GM20431 (cell line): ENCODE results near the gene GIPC1.
"Not testable (repeated sequence)": the region's sequence is repeated elsewhere in the genome, so short reads cannot be mapped to it uniquely, and the experiment has no call there.

Source experiments
- in situ Hi-C: fragments of 300-500 bp; cut with MseI, MboI; formaldehyde crosslinking; loops from one replicate; pipeline ENCODE4 v1.15.0; 2020; ENCODE audit warnings: low sequenced_read_pairs; ENCODE audit not compliant: unreplicated experiment

GIPC1 gene, protein sequence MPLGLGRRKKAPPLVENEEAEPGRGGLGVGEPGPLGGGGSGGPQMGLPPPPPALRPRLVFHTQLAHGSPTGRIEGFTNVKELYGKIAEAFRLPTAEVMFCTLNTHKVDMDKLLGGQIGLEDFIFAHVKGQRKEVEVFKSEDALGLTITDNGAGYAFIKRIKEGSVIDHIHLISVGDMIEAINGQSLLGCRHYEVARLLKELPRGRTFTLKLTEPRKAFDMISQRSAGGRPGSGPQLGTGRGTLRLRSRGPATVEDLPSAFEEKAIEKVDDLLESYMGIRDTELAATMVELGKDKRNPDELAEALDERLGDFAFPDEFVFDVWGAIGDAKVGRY

GRCh38 chr19:14496029-14496833 is at the start of gene GIPC1:
Gene GIPC1 (minus strand): TSS chr19:14496127. CDS start chr19:14482976, 13,151 bp downstream.
- in situ Hi-C loops, result no loop called here

DNA sequence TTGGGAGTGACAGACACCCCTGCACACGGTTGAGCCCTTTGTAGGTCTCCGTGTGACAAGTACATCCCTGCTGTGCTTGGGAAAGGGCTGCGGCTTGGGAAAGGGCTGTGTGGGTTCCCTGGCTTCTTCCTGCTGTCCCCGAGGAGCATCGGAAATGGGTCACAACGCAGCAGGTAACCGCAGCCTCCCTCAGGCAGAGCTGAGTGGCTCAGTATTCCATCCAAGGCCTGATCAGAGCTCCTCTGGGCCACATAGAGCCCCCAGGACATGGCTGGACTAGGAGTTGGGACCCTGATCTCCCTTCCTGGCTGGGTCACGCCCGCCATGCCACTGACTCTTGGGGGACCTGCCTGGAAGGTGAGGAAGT is 49.8 kb upstream of the GIPC1 start:
- in situ Hi-C loops, result no loop called here

DNA sequence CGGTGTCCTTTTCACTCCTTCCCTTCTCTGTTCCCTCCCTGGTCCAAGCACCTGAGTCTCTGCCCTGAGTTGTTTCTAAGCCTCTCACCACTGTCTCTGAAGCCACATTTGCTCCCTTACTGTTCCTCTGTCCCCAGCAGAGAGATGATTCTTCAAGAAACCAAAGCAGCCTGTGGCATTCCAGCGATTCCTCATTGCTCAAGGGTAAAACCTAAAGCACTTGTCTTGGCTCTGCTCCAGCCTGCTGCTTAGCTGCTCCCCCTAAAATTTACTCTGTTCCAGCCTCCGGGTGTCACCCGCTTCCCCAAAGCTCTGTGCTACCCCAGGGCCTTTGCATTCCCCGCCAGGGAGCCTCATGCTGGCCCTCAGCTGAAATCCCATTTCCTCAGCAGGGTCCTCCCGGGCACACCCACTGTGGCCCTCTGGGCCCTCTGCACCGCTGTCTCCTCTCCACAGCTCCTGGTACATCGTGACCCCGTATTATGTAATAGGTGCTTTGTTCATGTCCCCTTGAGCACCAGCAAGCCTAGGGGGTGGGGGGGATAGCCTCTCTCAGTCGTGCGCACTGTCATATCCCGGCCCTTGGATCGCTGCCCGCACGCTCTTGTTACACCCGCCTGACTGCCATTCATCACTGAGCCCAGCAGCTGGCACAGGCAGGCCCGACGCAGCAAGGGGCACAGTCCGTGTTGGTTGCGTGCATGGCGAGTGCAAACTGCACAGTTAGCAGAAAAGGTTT is 49.2 kb upstream of the GIPC1 start:
- in situ Hi-C loops, result no loop called here

DNA sequence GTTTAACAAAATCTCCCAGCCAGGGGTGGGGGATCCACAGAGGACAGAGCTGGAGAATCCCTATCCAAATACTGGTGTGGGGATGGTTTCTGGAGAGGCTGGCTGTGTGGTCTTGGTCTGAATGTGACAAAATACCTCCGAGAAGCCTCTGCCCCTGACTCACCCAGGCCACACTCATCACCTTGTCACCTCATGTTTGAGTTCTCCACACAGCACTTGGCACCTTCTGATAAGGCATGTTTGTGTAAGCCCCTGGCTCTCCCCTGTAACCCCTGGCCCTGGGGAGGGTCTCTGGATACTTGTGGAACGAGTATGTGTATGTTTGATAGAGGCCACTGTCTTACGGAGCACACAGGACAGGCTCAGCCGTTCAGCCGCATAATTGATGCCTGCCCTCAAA is 48.1 kb upstream of the GIPC1 start:
- in situ Hi-C loops, result no loop called here

- in situ Hi-C loops, result no loop called here
Measured at GRCh38 chr19:14542711-14543328, 46.9 kb upstream of the GIPC1 start.

- in situ Hi-C loops, result not testable (repeated sequence)
Measured at GRCh38 chr19:14541979-14542378, 46.1 kb upstream of the GIPC1 start.

GRCh38 chr19:14540741-14541525 is 45.0 kb upstream of the GIPC1 start:
- in situ Hi-C loops, result no loop called here

- in situ Hi-C loops, result no loop called here
Measured at GRCh38 chr19:14536926-14537692, 41.2 kb upstream of the GIPC1 start.

- in situ Hi-C loops, result no loop called here
Measured at GRCh38 chr19:14533450-14533849, 37.5 kb upstream of the GIPC1 start.

DNA sequence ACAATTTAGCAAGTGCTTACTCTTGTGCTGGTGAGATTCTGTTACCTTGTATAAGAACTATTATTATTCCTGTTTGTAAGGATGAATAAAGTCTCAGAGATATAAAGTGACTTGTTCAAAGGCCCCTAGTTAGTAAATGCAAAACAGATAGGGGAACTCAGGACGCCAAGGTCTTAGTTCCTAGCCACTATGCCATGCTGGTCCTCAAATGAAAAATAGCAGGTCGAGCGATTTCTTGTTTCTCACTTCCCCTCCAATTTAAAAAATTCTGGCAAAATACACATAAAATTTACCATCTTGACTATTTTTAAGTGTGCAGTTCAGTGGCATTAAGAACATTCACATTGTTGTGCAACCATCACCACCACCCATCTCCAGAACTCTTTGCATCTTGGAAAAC is 34.6 kb upstream of the GIPC1 start:
- in situ Hi-C loops, result no loop called here

DNA sequence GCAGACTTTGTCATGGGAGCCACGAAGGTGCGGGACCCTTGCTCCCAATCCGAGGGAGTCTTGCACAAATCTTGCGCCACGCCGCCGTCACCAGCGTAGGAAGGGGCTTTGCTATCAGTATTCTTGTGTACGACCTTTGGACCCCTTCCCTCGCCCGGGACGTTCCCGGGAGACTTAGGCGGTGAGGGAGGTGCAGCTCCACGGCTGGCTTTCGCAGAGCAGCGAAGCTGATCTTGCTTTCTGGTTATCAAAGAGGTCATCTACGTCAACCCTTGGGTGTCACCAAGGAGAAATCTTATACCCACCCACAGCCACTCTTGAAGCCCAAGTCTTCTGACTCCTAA is 34.0 kb upstream of the GIPC1 start:
- in situ Hi-C loops, result no loop called here

GRCh38 chr19:14529254-14530004 is 33.5 kb upstream of the GIPC1 start, which contains the start of gene TECR:
Gene TECR (plus strand): TSS chr19:14529594. CDS start chr19:14529697, 103 bp downstream.
- in situ Hi-C loops, result no loop called here

- in situ Hi-C loops, result no loop called here
Measured at GRCh38 chr19:14528419-14529253, 32.7 kb upstream of the GIPC1 start.

DNA sequence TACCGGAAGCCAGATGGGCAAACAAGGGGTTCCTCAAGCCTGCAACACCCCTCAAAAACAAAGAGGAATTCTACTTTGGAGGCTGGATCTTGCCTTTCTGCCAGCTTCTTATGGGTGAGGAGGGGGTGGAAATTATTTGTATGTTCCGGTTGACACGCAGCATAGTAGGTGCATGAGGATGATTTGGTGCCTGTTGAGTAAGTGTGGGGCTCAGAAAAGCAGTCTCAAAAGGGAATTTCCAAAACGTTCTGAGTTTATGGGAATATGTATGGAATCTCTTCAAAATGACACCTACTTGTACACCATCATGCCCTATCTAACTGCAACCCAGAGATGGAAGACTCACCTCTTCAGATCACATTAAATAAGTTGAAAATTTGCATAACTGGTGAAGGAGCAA is 30.5 kb upstream of the GIPC1 start:
- in situ Hi-C loops, result no loop called here

- in situ Hi-C loops, result no loop called here
Measured at GRCh38 chr19:14525729-14526128, 29.8 kb upstream of the GIPC1 start.

DNA sequence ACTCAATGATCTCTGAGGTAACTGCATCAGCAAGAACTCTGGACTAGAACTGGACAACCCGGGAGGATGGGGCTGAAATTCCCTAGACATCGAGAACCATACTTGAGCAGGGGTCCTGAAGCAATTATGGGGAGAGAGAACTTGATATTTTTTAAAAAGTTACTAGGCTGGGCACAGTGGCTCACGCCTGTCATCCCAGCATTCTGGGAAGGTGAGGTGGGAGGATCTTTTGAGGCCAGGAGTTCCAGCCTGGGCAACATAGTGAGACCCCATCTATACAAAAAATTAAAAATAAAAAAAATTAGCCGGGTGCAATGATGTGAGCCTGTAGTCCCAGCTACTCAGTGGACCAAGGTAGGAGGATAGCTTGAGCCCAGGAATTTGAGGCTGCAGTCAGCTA is 24.6 kb upstream of the GIPC1 start:
- in situ Hi-C loops, result no loop called here

- in situ Hi-C loops, result no loop called here
Measured at GRCh38 chr19:14519860-14520407, 24.0 kb upstream of the GIPC1 start.
